WTC11 (cell line): ENCODE data around the gene RUVBL1. TPM values are rescaled to one million over a fixed set of nuclear protein-coding genes. Genes with fewer than 3 reads are reported as not detected.

Source experiments
- ATAC-seq: fragments of 200-7000 bp; cut with Tn5 transposase; 2 replicates; pipeline ENCODE4 v1.10.0; 2021; ENCODE audit warnings: mild to moderate bottlenecking, moderate library complexity
- CTCF ChIA-PET: fragments of 300-600 bp; sonication (Branson Sonifier 250); formaldehyde crosslinking; loops from one replicate; lab custom pipeline; 2021; ENCODE audit warnings: antibody characterized with exemption; lab: Charles Lee
- POLR2A ChIA-PET: fragments of 350-600 bp; sonication (Branson Sonifier 250); formaldehyde crosslinking; loops from one replicate; lab custom pipeline; 2021; ENCODE audit warnings: antibody characterized with exemption; lab: Charles Lee
- DNase-seq: peaks from one replicate; pipeline ENCODE4 v3.0.0; 2021; ENCODE audit warnings: low spot score
- H3K27ac Mint-ChIP-seq: 2 replicates; pipeline ENCODE4 v1.8.0; 2021; ENCODE audit warnings: mixed read lengths
- H3K27me3 Mint-ChIP-seq: 2 replicates; pipeline ENCODE4 v1.8.0; 2021; ENCODE audit warnings: low read depth, mild to moderate bottlenecking, moderate library complexity, mixed read lengths
- H3K36me3 Mint-ChIP-seq: 2 replicates; pipeline ENCODE4 v1.8.0; 2021; ENCODE audit warnings: mixed read lengths
- H3K4me1 Mint-ChIP-seq: 2 replicates; pipeline ENCODE4 v1.8.0; 2022; ENCODE audit warnings: mixed read lengths
- H3K4me3 Mint-ChIP-seq: 2 replicates; pipeline ENCODE4 v1.8.0; 2021; ENCODE audit warnings: mild to moderate bottlenecking, moderate library complexity, mixed read lengths
- H3K9me3 Mint-ChIP-seq: 2 replicates; pipeline ENCODE4 v1.8.0; 2021; ENCODE audit warnings: mixed read lengths
- CBFB ChIP-seq: sonication (generic); formaldehyde crosslinking; IDR thresholded peaks from 2 replicates; pipeline ENCODE4 v1.8.1; 2022; ENCODE audit warnings: mild to moderate bottlenecking, low read depth, missing genetic modification reagents
- CTCF ChIP-seq: fragments of 200-600 bp; IDR thresholded peaks from 2 replicates; pipeline ENCODE4 v1.8.0; 2022; ENCODE audit warnings: antibody characterized with exemption
- EMX1 ChIP-seq: fragments of 250-450 bp; sonication (Bioruptor Pico); IDR thresholded peaks from 2 replicates; pipeline ENCODE4 v1.8.0; 2021; ENCODE audit warnings: mild to moderate bottlenecking
- FOXJ3 ChIP-seq: sonication (generic); formaldehyde crosslinking; IDR thresholded peaks from 2 replicates; pipeline ENCODE4 v1.9.0; 2021; ENCODE audit warnings: missing genetic modification reagents, mild to moderate bottlenecking, borderline replicate concordance
- IRF1 ChIP-seq: sonication (generic); formaldehyde crosslinking; IDR thresholded peaks from 2 replicates; pipeline ENCODE4 v1.8.0; 2023; ENCODE audit warnings: missing genetic modification reagents
- IRF2 ChIP-seq: sonication (generic); formaldehyde crosslinking; IDR thresholded peaks from 2 replicates; pipeline ENCODE4 v1.8.0; 2022; ENCODE audit warnings: low read depth, missing genetic modification reagents, borderline replicate concordance
- MLX ChIP-seq: sonication (generic); formaldehyde crosslinking; IDR thresholded peaks from 2 replicates; pipeline ENCODE4 v1.8.1; 2023; ENCODE audit warnings: mild to moderate bottlenecking, missing genetic modification reagents, moderate library complexity
- MYBL2 ChIP-seq: sonication (generic); formaldehyde crosslinking; IDR thresholded peaks from 2 replicates; pipeline ENCODE4 v1.8.1; 2023; ENCODE audit warnings: mild to moderate bottlenecking, moderate library complexity, missing genetic modification reagents
- NR3C1 ChIP-seq: sonication (generic); formaldehyde crosslinking; conservative IDR thresholded peaks from 2 replicates; pipeline ENCODE4 v1.8.1; 2023; ENCODE audit warnings: low read depth, mild to moderate bottlenecking, missing genetic modification reagents
- PRRX2 ChIP-seq: fragments of 250-450 bp; sonication (Bioruptor Pico); IDR thresholded peaks from 2 replicates; pipeline ENCODE4 v1.8.0; 2021; ENCODE audit warnings: mild to moderate bottlenecking
- SMAD3 ChIP-seq: sonication (generic); formaldehyde crosslinking; IDR thresholded peaks from 2 replicates; pipeline ENCODE4 v1.8.0; 2022; ENCODE audit warnings: missing genetic modification reagents, mild to moderate bottlenecking, borderline replicate concordance
- TP53 ChIP-seq: sonication (generic); formaldehyde crosslinking; IDR thresholded peaks from 2 replicates; pipeline ENCODE4 v1.8.1; 2023; ENCODE audit warnings: mild to moderate bottlenecking, missing genetic modification reagents
- ZBTB21 ChIP-seq: sonication (generic); formaldehyde crosslinking; IDR thresholded peaks from 2 replicates; pipeline ENCODE4 v1.8.1; 2023; ENCODE audit warnings: mild to moderate bottlenecking, missing genetic modification reagents, borderline replicate concordance
- ZBTB43 ChIP-seq: sonication (generic); formaldehyde crosslinking; IDR thresholded peaks from 2 replicates; pipeline ENCODE4 v1.8.1; 2023; ENCODE audit warnings: mild to moderate bottlenecking, missing genetic modification reagents
- ZNF121 ChIP-seq: sonication (generic); formaldehyde crosslinking; IDR thresholded peaks from 2 replicates; pipeline ENCODE4 v1.8.0; 2023; ENCODE audit warnings: missing genetic modification reagents
- ZNF396 ChIP-seq: fragments of 250-450 bp; sonication (Bioruptor Pico); IDR thresholded peaks from 2 replicates; pipeline ENCODE4 v1.8.0; 2021; ENCODE audit warnings: mild to moderate bottlenecking, moderate library complexity, borderline replicate concordance
- total RNA-seq: library from RNA; stranded (reverse); gene quantifications from 3 replicates; pipeline ENCODE4 v1.2.3, GENCODE V29; 2021

RUVBL1 gene
- total RNA-seq, 1 experiment from 2014 or later = 118 TPM

- POLR2A ChIA-PET = no interaction called here
- no peak overlapping the region for H3K27ac Mint-ChIP-seq
- no peak for TF ChIP-seq CBFB (CRISPR knock-in tag)
- no peak for TF ChIP-seq ZNF396 (CRISPR knock-in tag)
- TF ChIP-seq ZBTB43 = no peak
- no peak for TF ChIP-seq MYBL2 (CRISPR knock-in tag)
- TF ChIP-seq MLX (CRISPR knock-in tag) = no peak
- TF ChIP-seq EMX1 (CRISPR knock-in tag) = no peak
- TF ChIP-seq IRF2 (CRISPR knock-in tag) = no peak
- TF ChIP-seq, all 79 proteins: peak for 0
- DNase-seq = no peak
- Mint-ChIP-seq H3K4me3 (no peak overlapping the region), H3K4me1 (peaks cover 6% of the 10 kb centered on the region), H3K9me3 (no peaks in the 10 kb centered on the region), H3K27me3 (no peaks in the 10 kb centered on the region; the same call in 1 of the 2 replicates), H3K36me3 (peaks cover 36% of the 10 kb centered on the region)
- CTCF ChIA-PET = interaction anchor here (0.8 kb wide), 1 partner anchor 62 kb away, joined by 3 read pairs; no protein-coding TSS in a partner anchor
- ATAC-seq = no peak
Observed at GRCh38 chr3:128071771-128072453, 51.7 kb downstream of the RUVBL1 start.

GRCh38 chr3:128070898-128071591, 52.6 kb downstream of the RUVBL1 start:
- H3K4me1 Mint-ChIP-seq = peaks cover 6% of the 10 kb centered on the region
- H3K9me3 Mint-ChIP-seq = no peaks in the 10 kb centered on the region
- no peak overlapping the region for H3K4me3 Mint-ChIP-seq
- no peak overlapping the region for H3K27ac Mint-ChIP-seq
- ATAC-seq (no peak), DNase-seq (no peak)
- ChIA-PET CTCF (interaction anchor here (0.8 to 4.2 kb wide), 2 partner anchors 62 to 156 kb away, joined by 3 to 26 read pairs; no protein-coding TSS in a partner anchor), POLR2A (no interaction called here)
- TF ChIP-seq FOXJ3 (CRISPR knock-in tag) = no peak
- TF ChIP-seq IRF1 (CRISPR knock-in tag) = no peak
- TF ChIP-seq PRRX2 (CRISPR knock-in tag) = no peak
- H3K36me3 Mint-ChIP-seq = peaks cover 43% of the 10 kb centered on the region
- H3K27me3 Mint-ChIP-seq = no peaks in the 10 kb centered on the region

GRCh38 chr3:128069271-128069670, 54.3 kb downstream of the RUVBL1 start:
- no peak for TF ChIP-seq IRF1 (CRISPR knock-in tag)
- no peak for TF ChIP-seq TP53 (CRISPR knock-in tag)
- TF ChIP-seq SMAD3 (CRISPR knock-in tag) = no peak
- TF ChIP-seq NR3C1 (CRISPR knock-in tag) = no peak
- Mint-ChIP-seq H3K4me1 (no peaks in the 10 kb centered on the region), H3K27ac (no peak overlapping the region), H3K36me3 (peaks cover 56% of the 10 kb centered on the region), H3K9me3 (no peaks in the 10 kb centered on the region), H3K27me3 (no peaks in the 10 kb centered on the region), H3K4me3 (no peak overlapping the region)
- ATAC-seq (no peak), DNase-seq (no peak)
- CTCF ChIA-PET = interaction anchor here (1.2 to 4.2 kb wide), 2 partner anchors 15 to 64 kb away, joined by 4 to 26 read pairs; no protein-coding TSS in a partner anchor
- POLR2A ChIA-PET = no interaction called here

GRCh38 chr3:128068156-128068620, 55.4 kb downstream of the RUVBL1 start:
- H3K4me3 Mint-ChIP-seq = no peak overlapping the region

More at GRCh38 chr3:128068156-128068620, 55.4 kb downstream of the RUVBL1 start:
- ATAC-seq (peak; percentile 61), DNase-seq (peak; percentile 46)
- Mint-ChIP-seq H3K27ac (peak overlapping the region; percentile 78; the same call in 1 of the 2 replicates), H3K9me3 (no peaks in the 10 kb centered on the region), H3K27me3 (no peaks in the 10 kb centered on the region), H3K4me1 (no peaks in the 10 kb centered on the region), H3K36me3 (peaks cover 66% of the 10 kb centered on the region)
- ChIA-PET POLR2A (no interaction called here), CTCF (interaction anchor here (0.6 to 4.2 kb wide), 6 partner anchors 11 to 292 kb away, joined by 3 to 26 read pairs (median 4); no protein-coding TSS in a partner anchor)
- TF ChIP-seq ZNF121 (CRISPR knock-in tag) (0 out of 2 replicates have a peak, but pooled peaks have one; percentile 12), CTCF (peak; percentile 41; the same call in 1 of the 2 replicates), ZBTB21 (CRISPR knock-in tag) (no peak)
